Stimulated activated CD8-positive, alpha-beta memory T cell treated with anti-CD3 and anti-CD28 coated beads, Interleukin-4, amount 100 ng/mL, for 24 hours (primary cell): Measurements from ENCODE around the gene NSD2.
"Not testable (repeated sequence)": the region's sequence is repeated elsewhere in the genome, so short reads cannot be mapped to it uniquely, and the experiment has no call there.

Experiments
- DNase-seq: peaks from one replicate; pipeline ENCODE4 v3.0.0-alpha.2; 2020; ENCODE audit warnings: low read depth

NSD2 gene

GRCh38 chr4:2006956-2007653 lies 135.9 kb downstream of the NSD2 start:
- DNase-seq = no peak

GRCh38 chr4:2007804-2008670 lies 136.8 kb downstream of the NSD2 start:
- DNase-seq = no peak

- DNase-seq = no peak
Measured at GRCh38 chr4:2008671-2008920, 137.4 kb downstream of the NSD2 start.

GRCh38 chr4:2008921-2009650 lies 137.9 kb downstream of the NSD2 start, which contains the start of gene NELFA:
Gene NELFA (minus strand): TSS chr4:2008974. CDS start chr4:2008959, 15 bp downstream.
- DNase-seq = peak; percentile 87

GRCh38 chr4:2009651-2010233 lies 138.5 kb downstream of the NSD2 start:
- DNase-seq = no peak

- DNase-seq = no peak
Measured at GRCh38 chr4:2011583-2011982, 140.4 kb downstream of the NSD2 start.

- DNase-seq = no peak
Measured at GRCh38 chr4:2015008-2015407, 143.8 kb downstream of the NSD2 start.

- DNase-seq = not testable (repeated sequence)
Measured at GRCh38 chr4:2021358-2022018, 150.3 kb downstream of the NSD2 start.

GRCh38 chr4:2024683-2025082 lies 153.5 kb downstream of the NSD2 start:
- DNase-seq = no peak

GRCh38 chr4:2025817-2026216 lies 154.6 kb downstream of the NSD2 start:
- DNase-seq = no peak

GRCh38 chr4:2027120-2027519 lies 155.9 kb downstream of the NSD2 start:
- not testable (repeated sequence) for DNase-seq

- not testable (repeated sequence) for DNase-seq
Measured at GRCh38 chr4:2031161-2031560, 160.0 kb downstream of the NSD2 start.
